T-helper 1 cell treated with Interleukin-12 subunit alpha and Interleukin-12 subunit beta and Interleukin-4 antibody, amounts not matched to agents 30 μg/mL and 1 μg/mL, for 36 hours (primary cell): Measurements from ENCODE around the gene TMEM60.
"Not testable (repeated sequence)": the region's sequence is repeated elsewhere in the genome, so short reads cannot be mapped to it uniquely, and the experiment has no call there.

Experiments used
- H3K27ac Mint-ChIP-seq: one replicate; pipeline ENCODE4 v1.8.0; 2021; ENCODE audit warnings: mild to moderate bottlenecking, mixed read lengths
- H3K27me3 Mint-ChIP-seq: one replicate; pipeline ENCODE4 v1.8.0; 2021; ENCODE audit warnings: low read depth, mixed read lengths
- H3K36me3 Mint-ChIP-seq: one replicate; pipeline ENCODE4 v1.8.0; 2021; ENCODE audit warnings: low read depth, mixed read lengths
- H3K4me1 Mint-ChIP-seq: one replicate; pipeline ENCODE4 v1.8.0; 2021; ENCODE audit warnings: low read depth, mixed read lengths
- H3K4me3 Mint-ChIP-seq: one replicate; pipeline ENCODE4 v1.8.0; 2021; ENCODE audit warnings: mild to moderate bottlenecking, moderate library complexity, mixed read lengths
- H3K9me3 Mint-ChIP-seq: one replicate; pipeline ENCODE4 v1.8.0; 2021; ENCODE audit warnings: mixed read lengths

The TMEM60 gene

DNA sequence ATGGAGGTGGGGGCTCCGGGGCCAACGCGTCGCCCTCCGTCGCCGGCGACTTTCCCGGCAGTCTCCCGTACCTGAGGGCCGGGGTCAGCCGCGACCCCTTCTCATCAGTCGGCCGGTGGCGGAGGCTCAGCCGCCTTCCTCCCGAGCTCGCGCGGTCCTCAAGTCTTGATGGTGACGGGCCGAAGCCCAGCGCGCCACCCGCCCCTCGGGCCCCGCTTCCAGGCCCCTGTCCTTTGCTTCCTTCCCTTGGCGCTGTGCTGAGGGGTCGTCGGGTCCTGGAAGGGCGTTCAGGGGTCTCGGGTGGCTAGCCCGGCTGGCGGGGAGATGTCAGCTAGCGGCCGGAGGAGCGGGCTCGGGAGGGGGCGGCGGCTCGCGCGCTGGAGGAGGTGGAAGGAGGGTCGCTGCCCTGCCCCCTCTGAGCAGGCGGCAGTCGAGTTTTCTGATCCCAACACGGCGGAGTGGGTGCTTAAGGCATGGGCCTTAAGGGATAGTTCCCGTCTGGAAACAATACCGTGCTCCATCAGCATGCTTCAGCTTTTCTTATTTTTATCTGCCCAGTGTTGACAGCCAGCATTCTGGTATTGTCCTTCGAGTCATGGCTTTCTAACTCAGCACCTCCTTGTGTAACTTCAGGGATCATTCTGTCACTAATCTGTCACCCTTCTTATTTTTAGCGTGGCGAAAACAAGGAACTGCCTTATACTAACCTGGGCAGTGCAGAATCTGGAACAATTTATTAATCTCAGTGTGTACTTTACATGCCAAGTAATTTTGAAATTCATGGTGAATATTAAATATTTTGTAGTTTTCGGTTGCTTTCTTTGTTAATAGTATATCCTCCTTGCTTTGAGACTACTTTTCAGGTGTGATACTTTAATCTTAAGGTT is 1.1 kb upstream of the TMEM60 start:
- peaks cover 4% of the 10 kb centered on the region for H3K9me3 Mint-ChIP-seq
- H3K27ac Mint-ChIP-seq = peak overlapping the region; percentile 85
- peaks cover 20% of the 10 kb centered on the region for H3K36me3 Mint-ChIP-seq
- H3K27me3 Mint-ChIP-seq = no peaks in the 10 kb centered on the region
- H3K4me1 Mint-ChIP-seq = peaks cover 58% of the 10 kb centered on the region
- peak overlapping the region; percentile 91 for H3K4me3 Mint-ChIP-seq

GRCh38 chr7:77797734-77798393 is 370 bp downstream of the TMEM60 start:
- Mint-ChIP-seq H3K4me3 (peak overlapping the region; percentile 91), H3K36me3 (peaks cover 25% of the 10 kb centered on the region), H3K27me3 (no peaks in the 10 kb centered on the region), H3K27ac (peak overlapping the region; percentile 85), H3K9me3 (no peaks in the 10 kb centered on the region), H3K4me1 (peaks cover 50% of the 10 kb centered on the region)

DNA sequence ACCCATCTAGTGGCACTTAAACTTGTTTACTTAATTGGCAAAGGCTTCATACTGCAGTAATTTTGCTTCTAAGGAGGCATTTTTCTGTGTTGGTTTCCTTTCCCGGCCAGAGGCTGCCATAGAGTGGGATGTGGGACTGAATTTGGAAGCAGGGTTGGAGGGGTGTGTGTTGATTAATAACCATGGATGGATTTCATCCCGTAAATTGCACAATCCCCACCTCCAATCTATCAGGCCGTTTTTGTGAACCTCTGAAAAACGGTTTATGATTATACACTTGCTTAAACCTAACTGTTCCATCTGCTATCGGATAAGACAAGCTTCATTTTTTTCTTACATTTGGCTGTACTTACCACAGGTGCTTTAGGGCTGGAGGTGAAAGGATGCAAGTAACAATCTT is 1.3 kb downstream of the TMEM60 start:
- Mint-ChIP-seq H3K9me3 (no peaks in the 10 kb centered on the region), H3K4me1 (peaks cover 42% of the 10 kb centered on the region), H3K36me3 (peaks cover 25% of the 10 kb centered on the region), H3K27me3 (no peaks in the 10 kb centered on the region), H3K27ac (peak overlapping the region; percentile 85), H3K4me3 (peak overlapping the region; percentile 91)

DNA sequence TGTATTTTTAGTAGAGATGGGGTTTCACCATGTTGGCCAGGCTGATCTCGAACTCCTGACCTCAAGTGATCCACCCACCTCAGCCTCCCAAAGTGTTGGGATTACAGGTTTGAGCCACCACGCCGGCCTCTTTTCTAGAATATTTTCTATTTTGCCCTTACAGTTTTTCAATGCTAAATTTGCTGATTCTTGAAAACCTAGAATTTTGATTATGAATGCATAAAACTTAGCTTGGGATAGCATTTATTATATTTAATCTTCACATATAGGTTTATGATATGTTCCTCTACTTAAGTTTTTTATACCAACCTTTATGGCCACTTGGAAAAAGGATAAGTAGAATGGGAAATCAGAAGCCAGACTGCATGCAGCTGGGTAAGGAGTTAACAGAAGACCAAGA is 2.1 kb downstream of the TMEM60 start:
- H3K4me1 Mint-ChIP-seq = peaks cover 39% of the 10 kb centered on the region
- H3K36me3 Mint-ChIP-seq = peaks cover 25% of the 10 kb centered on the region
- H3K4me3 Mint-ChIP-seq = peak overlapping the region; percentile 91
- no peaks in the 10 kb centered on the region for H3K27me3 Mint-ChIP-seq
- peak overlapping the region; percentile 2 for H3K27ac Mint-ChIP-seq
- no peaks in the 10 kb centered on the region for H3K9me3 Mint-ChIP-seq

GRCh38 chr7:77794000-77794399 is 4.2 kb downstream of the TMEM60 start:
- no peaks in the 10 kb centered on the region for H3K9me3 Mint-ChIP-seq

GRCh38 chr7:77791956-77792355 is 6.3 kb downstream of the TMEM60 start:
- Mint-ChIP-seq H3K27me3 (no peaks in the 10 kb centered on the region), H3K9me3 (no peaks in the 10 kb centered on the region), H3K36me3 (peaks cover 16% of the 10 kb centered on the region), H3K27ac (no peak overlapping the region), H3K4me3 (no peak overlapping the region), H3K4me1 (peaks cover 19% of the 10 kb centered on the region)

More at GRCh38 chr7:77794000-77794399, 4.2 kb downstream of the TMEM60 start:
- peaks cover 27% of the 10 kb centered on the region for H3K4me1 Mint-ChIP-seq
- no peak overlapping the region for H3K4me3 Mint-ChIP-seq
- H3K27me3 Mint-ChIP-seq = no peaks in the 10 kb centered on the region
- no peak overlapping the region for H3K27ac Mint-ChIP-seq
- H3K36me3 Mint-ChIP-seq = peaks cover 21% of the 10 kb centered on the region

DNA sequence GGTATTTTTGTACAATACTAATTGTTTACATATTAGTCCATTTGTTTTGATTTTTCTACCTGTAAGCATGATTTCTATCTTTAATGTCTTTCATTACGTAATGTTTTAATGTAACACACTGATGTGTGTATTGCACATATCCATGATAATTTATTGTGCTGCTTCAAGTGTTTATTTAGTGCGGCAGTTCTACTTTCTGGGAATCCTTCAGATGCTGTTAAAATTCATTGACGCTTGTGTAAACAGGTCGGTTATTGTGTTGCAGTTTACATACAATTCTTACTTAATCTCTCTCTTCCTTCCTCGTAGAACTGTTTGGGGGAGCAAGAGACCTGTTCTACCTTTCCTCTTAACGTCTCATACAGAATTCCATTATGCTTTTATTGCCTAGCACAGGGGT is 6.9 kb downstream of the TMEM60 start:
- no peaks in the 10 kb centered on the region for H3K9me3 Mint-ChIP-seq
- H3K4me3 Mint-ChIP-seq = no peak overlapping the region
- H3K27me3 Mint-ChIP-seq = no peaks in the 10 kb centered on the region
- no peak overlapping the region for H3K27ac Mint-ChIP-seq
- peaks cover 13% of the 10 kb centered on the region for H3K4me1 Mint-ChIP-seq
- peaks cover 14% of the 10 kb centered on the region for H3K36me3 Mint-ChIP-seq

DNA sequence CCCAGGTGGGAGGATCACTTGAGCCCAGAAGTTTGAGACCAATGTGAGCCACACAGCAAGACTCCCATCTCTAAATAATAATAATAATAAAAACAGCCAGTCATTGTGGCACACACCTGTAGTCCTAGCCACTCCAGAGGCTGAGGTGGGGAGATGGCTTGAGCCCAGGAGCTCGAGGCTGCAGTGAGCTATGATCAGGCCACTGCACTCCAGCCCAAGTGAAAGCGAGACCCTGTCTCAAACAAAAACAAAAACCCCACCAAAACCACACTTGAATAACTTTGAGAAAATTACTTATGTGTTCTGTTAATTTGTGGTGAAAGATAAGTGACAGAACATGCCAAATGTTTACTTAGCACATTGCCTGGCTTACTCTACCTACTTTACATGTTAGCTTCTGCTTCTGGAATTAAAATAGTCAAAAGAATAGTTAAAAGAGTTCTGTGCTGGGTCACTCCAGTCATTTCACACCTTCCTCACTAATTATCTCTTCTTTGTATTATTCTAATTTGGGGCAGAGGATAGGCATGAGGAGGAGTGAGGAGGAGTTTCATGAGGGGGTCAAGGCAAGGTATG is 9.8 kb downstream of the TMEM60 start:
- Mint-ChIP-seq H3K9me3 (no peaks in the 10 kb centered on the region), H3K36me3 (peaks cover 20% of the 10 kb centered on the region), H3K27ac (no peak overlapping the region), H3K4me3 (no peak overlapping the region), H3K27me3 (no peaks in the 10 kb centered on the region), H3K4me1 (peaks cover under 1% of the 10 kb centered on the region)

GRCh38 chr7:77786741-77787140 is 11.5 kb downstream of the TMEM60 start:
- H3K27me3 Mint-ChIP-seq = no peaks in the 10 kb centered on the region
- no peak overlapping the region for H3K27ac Mint-ChIP-seq
- no peaks in the 10 kb centered on the region for H3K9me3 Mint-ChIP-seq
- peaks cover 5% of the 10 kb centered on the region for H3K4me1 Mint-ChIP-seq
- H3K36me3 Mint-ChIP-seq = peaks cover 28% of the 10 kb centered on the region
- no peak overlapping the region for H3K4me3 Mint-ChIP-seq

- H3K27ac Mint-ChIP-seq = no peak overlapping the region
Measured at GRCh38 chr7:77786018-77786417, 12.2 kb downstream of the TMEM60 start.

DNA sequence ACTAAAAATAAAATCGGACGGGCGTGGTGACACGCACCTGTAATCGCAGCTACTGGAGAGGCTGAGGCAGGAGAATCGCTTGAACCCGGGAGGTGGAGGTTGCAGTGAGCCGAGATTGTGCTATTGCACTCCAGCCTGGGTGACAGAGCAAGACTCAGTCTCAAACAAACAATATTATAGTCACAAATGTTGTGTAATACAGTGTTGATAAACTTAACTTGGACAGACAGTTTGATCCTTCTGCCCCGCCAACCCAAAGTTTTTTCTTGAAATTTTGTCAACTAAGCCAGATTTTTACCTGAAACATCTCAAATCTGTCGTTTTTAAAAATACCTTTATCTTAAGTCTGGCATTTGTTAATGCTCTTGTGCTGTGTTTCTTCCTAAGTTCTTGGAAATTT is 13.8 kb downstream of the TMEM60 start:
- H3K4me1 Mint-ChIP-seq = not testable (repeated sequence)

More at GRCh38 chr7:77786018-77786417, 12.2 kb downstream of the TMEM60 start:
- no peak overlapping the region for H3K4me3 Mint-ChIP-seq
- peaks cover 5% of the 10 kb centered on the region for H3K4me1 Mint-ChIP-seq
- H3K27me3 Mint-ChIP-seq = no peaks in the 10 kb centered on the region
- peaks cover 30% of the 10 kb centered on the region for H3K36me3 Mint-ChIP-seq
- H3K9me3 Mint-ChIP-seq = no peaks in the 10 kb centered on the region

DNA sequence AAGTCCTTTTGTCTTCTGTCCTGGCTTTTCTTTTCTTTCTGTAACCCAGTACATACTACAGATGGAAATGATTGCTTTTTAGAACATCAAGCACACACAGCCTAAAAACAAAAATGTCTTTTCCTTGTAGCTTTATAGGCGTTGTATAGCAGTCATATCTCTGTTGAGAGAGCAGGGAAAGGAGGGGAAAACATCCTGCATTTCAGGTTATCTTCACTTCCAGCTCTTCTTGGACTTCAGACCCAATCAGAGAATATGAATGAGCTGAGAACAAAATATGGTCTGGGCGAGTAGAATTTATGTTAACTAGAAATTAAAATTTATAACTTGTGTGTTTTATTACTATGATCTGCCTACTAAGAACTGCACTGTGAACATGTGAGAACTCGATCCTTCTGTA is 14.7 kb downstream of the TMEM60 start:
- H3K27ac Mint-ChIP-seq = no peak overlapping the region
- peaks cover 35% of the 10 kb centered on the region for H3K36me3 Mint-ChIP-seq
- no peaks in the 10 kb centered on the region for H3K9me3 Mint-ChIP-seq
- no peak overlapping the region for H3K4me3 Mint-ChIP-seq
- H3K4me1 Mint-ChIP-seq = peaks cover 7% of the 10 kb centered on the region
- no peaks in the 10 kb centered on the region for H3K27me3 Mint-ChIP-seq

More for the DNA sequence above, 13.8 kb downstream of the TMEM60 start:
- H3K36me3 Mint-ChIP-seq = peaks cover 35% of the 10 kb centered on the region
- H3K27ac Mint-ChIP-seq, H3K4me3 Mint-ChIP-seq, H3K9me3 Mint-ChIP-seq, H3K27me3 Mint-ChIP-seq: not testable (repeated sequence)

DNA sequence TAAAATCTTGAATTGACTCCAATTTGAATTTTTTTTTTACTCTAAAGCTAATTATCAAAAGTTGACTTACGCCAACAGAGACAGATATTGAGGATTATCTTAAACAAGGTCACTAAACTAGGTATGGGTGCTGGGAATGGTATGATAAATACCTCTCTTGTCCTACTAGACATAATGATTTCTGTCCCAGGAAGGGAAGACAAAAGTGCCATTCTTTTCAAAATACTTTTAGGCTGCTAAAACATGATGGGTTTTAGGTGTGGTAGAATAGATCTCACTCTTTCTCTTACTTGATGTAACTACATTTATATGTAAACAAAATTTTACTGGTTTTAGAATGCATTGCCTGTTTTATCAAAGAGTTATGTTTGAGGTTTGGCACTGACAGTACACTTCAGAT is 15.1 kb downstream of the TMEM60 start:
- no peak overlapping the region for H3K27ac Mint-ChIP-seq
- no peaks in the 10 kb centered on the region for H3K27me3 Mint-ChIP-seq

GRCh38 chr7:77782383-77782782 is 15.9 kb downstream of the TMEM60 start:
- no peak overlapping the region for H3K4me3 Mint-ChIP-seq
- H3K9me3 Mint-ChIP-seq = no peaks in the 10 kb centered on the region
- no peaks in the 10 kb centered on the region for H3K27me3 Mint-ChIP-seq
- H3K27ac Mint-ChIP-seq = no peak overlapping the region
- H3K4me1 Mint-ChIP-seq = peaks cover 7% of the 10 kb centered on the region
- H3K36me3 Mint-ChIP-seq = peaks cover 43% of the 10 kb centered on the region

More for the DNA sequence above, 15.1 kb downstream of the TMEM60 start:
- Mint-ChIP-seq H3K4me3 (no peak overlapping the region), H3K36me3 (peaks cover 39% of the 10 kb centered on the region), H3K9me3 (no peaks in the 10 kb centered on the region), H3K4me1 (peaks cover 7% of the 10 kb centered on the region)

DNA sequence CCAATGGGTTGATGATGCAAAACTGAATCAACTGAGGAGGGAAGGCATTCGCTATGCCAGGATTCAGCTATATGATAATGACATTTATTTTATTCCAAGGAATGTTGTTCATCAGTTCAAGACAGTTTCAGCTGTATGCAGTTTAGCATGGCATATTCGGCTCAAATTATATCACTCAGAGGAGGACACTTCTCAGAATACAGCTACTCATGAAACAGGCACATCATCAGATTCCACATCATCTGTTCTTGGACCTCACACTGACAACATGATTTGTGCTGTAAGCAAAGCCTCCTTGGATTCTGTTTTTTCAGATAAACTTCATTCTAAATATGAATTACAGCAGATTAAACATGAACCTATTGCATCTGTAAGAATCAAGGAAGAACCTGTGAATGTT is 19.7 kb downstream of the TMEM60 start:
- no peak overlapping the region for H3K4me3 Mint-ChIP-seq
- H3K36me3 Mint-ChIP-seq = peaks cover 38% of the 10 kb centered on the region
- no peaks in the 10 kb centered on the region for H3K9me3 Mint-ChIP-seq
- peaks cover 7% of the 10 kb centered on the region for H3K4me1 Mint-ChIP-seq
- no peaks in the 10 kb centered on the region for H3K27me3 Mint-ChIP-seq
- no peak overlapping the region for H3K27ac Mint-ChIP-seq
